Esophagus muscularis mucosa (tissue), 4 donors: ENCODE results near the gene SENP1.

Experiments
- EP300 ChIP-seq: sonication (generic); formaldehyde crosslinking; IDR thresholded peaks from one replicate; pipeline ENCODE4 v1.6.1; 2017; ENCODE audit warnings: antibody characterized with exemption
- POLR2A ChIP-seq: fragments of 450-650 bp; IDR thresholded peaks from one replicate; pipeline ENCODE4 v1.6.1; 2017; ENCODE audit warnings: antibody characterized with exemption, moderate library complexity, mild to moderate bottlenecking, low read depth
- TF ChIP-seq, protein P1 (sequence below), 3 experiments: fragments of 200-600 bp in 2 of 3; fragments of 450-650 bp in 1 of 3; sonication (generic) in 2 of 3; IDR thresholded peaks; one replicate each; pipeline ENCODE4 v1.5.1; 2017 to 2019; ENCODE audit warnings: antibody characterized with exemption in 3 of 3, mild to moderate bottlenecking in 2 of 3, moderate library complexity in 1 of 3

DNA sequence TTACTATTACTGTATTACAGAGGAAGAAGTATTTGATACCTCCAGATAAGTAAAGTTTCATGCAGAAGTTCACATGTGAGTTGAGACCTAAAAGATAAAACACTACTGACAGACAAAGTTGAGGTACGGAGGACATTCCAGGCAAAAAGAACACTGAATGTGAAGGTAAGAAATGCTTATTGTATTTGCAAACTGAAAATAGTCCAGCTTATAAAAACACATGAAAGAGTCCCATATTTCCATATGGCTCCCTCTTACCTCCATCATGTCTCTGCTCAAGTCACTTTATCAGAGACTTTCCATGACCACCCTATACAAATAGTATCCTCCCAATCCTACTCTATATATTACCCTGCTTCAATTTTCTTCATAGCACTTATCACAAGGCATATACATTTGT is 35.8 kb downstream of the SENP1 start:
- TF ChIP-seq, protein P1, sequence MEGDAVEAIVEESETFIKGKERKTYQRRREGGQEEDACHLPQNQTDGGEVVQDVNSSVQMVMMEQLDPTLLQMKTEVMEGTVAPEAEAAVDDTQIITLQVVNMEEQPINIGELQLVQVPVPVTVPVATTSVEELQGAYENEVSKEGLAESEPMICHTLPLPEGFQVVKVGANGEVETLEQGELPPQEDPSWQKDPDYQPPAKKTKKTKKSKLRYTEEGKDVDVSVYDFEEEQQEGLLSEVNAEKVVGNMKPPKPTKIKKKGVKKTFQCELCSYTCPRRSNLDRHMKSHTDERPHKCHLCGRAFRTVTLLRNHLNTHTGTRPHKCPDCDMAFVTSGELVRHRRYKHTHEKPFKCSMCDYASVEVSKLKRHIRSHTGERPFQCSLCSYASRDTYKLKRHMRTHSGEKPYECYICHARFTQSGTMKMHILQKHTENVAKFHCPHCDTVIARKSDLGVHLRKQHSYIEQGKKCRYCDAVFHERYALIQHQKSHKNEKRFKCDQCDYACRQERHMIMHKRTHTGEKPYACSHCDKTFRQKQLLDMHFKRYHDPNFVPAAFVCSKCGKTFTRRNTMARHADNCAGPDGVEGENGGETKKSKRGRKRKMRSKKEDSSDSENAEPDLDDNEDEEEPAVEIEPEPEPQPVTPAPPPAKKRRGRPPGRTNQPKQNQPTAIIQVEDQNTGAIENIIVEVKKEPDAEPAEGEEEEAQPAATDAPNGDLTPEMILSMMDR (IDR thresholded peaks at IDR 0.05) = no peak
- TF ChIP-seq POLR2A = no peak
- no peak for TF ChIP-seq EP300
